ENCODE measurements around the gene KIF5B.

GRCh38 chr10:32015386-32015785 is 40.8 kb downstream of the KIF5B start:
- TF ChIP-seq EZH2 (IDR thresholded peaks at IDR 0.05) (no peak), POLR2AphosphoS5 (IDR thresholded peaks at IDR 0.05; ENCODE audit: borderline replicate concordance, low read depth, low read length) (no peak), FOXP2 (optimal IDR thresholded peaks at IDR 0.05; ENCODE audit: control extremely low read depth, extremely low read length, insufficient read depth) (no peak)
